Endometrial microvascular endothelial cells (primary cell): ENCODE measurements around the gene ABLIM1. TPM values are rescaled to one million over a fixed set of nuclear protein-coding genes. Genes with fewer than 3 reads are reported as not detected.

Experiments
- in situ Hi-C: cut with HindIII; loops from 2 replicates; pipeline ENCODE4 v1.10.0; 2017; ENCODE audit warnings: low sequenced_read_pairs, low pct_unique_long_range_greater_than_20kb; ENCODE audit errors: inconsistent ontology term
- total RNA-seq: library from RNA; depleted of rRNA; stranded (reverse); fragments of >200 nt; gene quantifications from one replicate; pipeline ENCODE4 v1.2.3, GENCODE V29; 2015; ENCODE audit errors: inconsistent ontology term

The ABLIM1 gene
- 25.9 TPM for total RNA-seq

GRCh38 chr10:114658175-114658574 is at the start of gene ABLIM1:
Gene ABLIM1, minus strand, starts transcription at chr10:114658275. Its CDS starts 75 bp downstream, at chr10:114658200.
- in situ Hi-C loops = no loop called here

- in situ Hi-C loops = no loop called here
Measured at GRCh38 chr10:114706458-114707055, 48.5 kb upstream of the ABLIM1 start.

GRCh38 chr10:114704679-114705078 is 46.6 kb upstream of the ABLIM1 start:
- in situ Hi-C loops = no loop called here

- in situ Hi-C loops = no loop called here
Measured at GRCh38 chr10:114703377-114704107, 45.5 kb upstream of the ABLIM1 start.

GRCh38 chr10:114698271-114699061 is 40.4 kb upstream of the ABLIM1 start:
- in situ Hi-C loops = loop anchor here (10.0 to 25.0 kb wide), 2 partner anchors 144 to 386 kb away; no protein-coding TSS in a partner anchor

- in situ Hi-C loops = loop anchor here (10.0 to 25.0 kb wide), 2 partner anchors 142 to 385 kb away; no protein-coding TSS in a partner anchor
Measured at GRCh38 chr10:114697061-114697598, 39.1 kb upstream of the ABLIM1 start.

- in situ Hi-C loops = loop anchor here (10.0 to 25.0 kb wide), 2 partner anchors 142 to 384 kb away; no protein-coding TSS in a partner anchor
Measured at GRCh38 chr10:114696301-114696700, 38.2 kb upstream of the ABLIM1 start.

- in situ Hi-C loops = loop anchor here (10.0 to 25.0 kb wide), 2 partner anchors 140 to 382 kb away; no protein-coding TSS in a partner anchor
Measured at GRCh38 chr10:114694752-114695151, 36.7 kb upstream of the ABLIM1 start.

- in situ Hi-C loops = loop anchor here (10.0 to 25.0 kb wide), 2 partner anchors 139 to 382 kb away; no protein-coding TSS in a partner anchor
Measured at GRCh38 chr10:114694062-114694461, 36.0 kb upstream of the ABLIM1 start.

- in situ Hi-C loops = loop anchor here (10.0 to 25.0 kb wide), 2 partner anchors 137 to 379 kb away; no protein-coding TSS in a partner anchor
Measured at GRCh38 chr10:114691442-114691941, 33.4 kb upstream of the ABLIM1 start.

GRCh38 chr10:114688786-114689185 is 30.7 kb upstream of the ABLIM1 start:
- in situ Hi-C loops = loop anchor here (25.0 kb wide), 1 partner anchor 376 kb away; no protein-coding TSS in a partner anchor

GRCh38 chr10:114687459-114687858 is 29.4 kb upstream of the ABLIM1 start:
- in situ Hi-C loops = loop anchor here (25.0 kb wide), 1 partner anchor 375 kb away; no protein-coding TSS in a partner anchor

- in situ Hi-C loops = loop anchor here (25.0 kb wide), 1 partner anchor 374 kb away; no protein-coding TSS in a partner anchor
Measured at GRCh38 chr10:114686013-114686412, 27.9 kb upstream of the ABLIM1 start.

- in situ Hi-C loops = loop anchor here (25.0 kb wide), 1 partner anchor 373 kb away; no protein-coding TSS in a partner anchor
Measured at GRCh38 chr10:114685456-114685855, 27.4 kb upstream of the ABLIM1 start.

GRCh38 chr10:114684822-114685209 is 26.7 kb upstream of the ABLIM1 start:
- in situ Hi-C loops = loop anchor here (25.0 kb wide), 1 partner anchor 373 kb away; no protein-coding TSS in a partner anchor

GRCh38 chr10:114684084-114684821 is 26.2 kb upstream of the ABLIM1 start:
- in situ Hi-C loops = loop anchor here (25.0 kb wide), 1 partner anchor 372 kb away; no protein-coding TSS in a partner anchor

GRCh38 chr10:114683593-114683992 is 25.5 kb upstream of the ABLIM1 start:
- in situ Hi-C loops = loop anchor here (25.0 kb wide), 1 partner anchor 371 kb away; no protein-coding TSS in a partner anchor
